Measurements from ENCODE around the gene NLGN1. TPM values are rescaled to one million over a fixed set of nuclear protein-coding genes. Genes with fewer than 3 reads are reported as not detected.
"Not testable (repeated sequence)": the region's sequence is repeated elsewhere in the genome, so short reads cannot be mapped to it uniquely, and the experiment has no call there.

NLGN1 gene
- total RNA-seq, 1 experiment from 2014 or later = 0.85 TPM

GRCh38 chr3:173591401-173591800, 193.9 kb downstream of the NLGN1 start:
- Histone ChIP-seq H3K4me1 (ENCODE audit: control insufficient read depth, insufficient read depth, low read length) (no peaks in the 10 kb centered on the region), H3K27ac (ENCODE audit: low read length) (no peak overlapping the region), H3K4me3 (ENCODE audit: low read depth in 2 of 2, low read length in 2 of 2) (no peak overlapping the region), H3K9me3 (ENCODE audit: control insufficient read depth, insufficient read depth, low read depth, low read length) (no peaks in the 10 kb centered on the region), H3K27me3 (ENCODE audit: control insufficient read depth, insufficient read depth, low read length) (peaks cover 3% of the 10 kb centered on the region; the same call in 1 of the 2 replicates), H3K36me3 (ENCODE audit: control insufficient read depth, insufficient read depth, low read length) (no peaks in the 10 kb centered on the region)
- no peak for ATAC-seq
- intact Hi-C loops (cut with micrococcal nuclease; ENCODE audit: unreplicated experiment) = no loop called here
- TF ChIP-seq POLR2AphosphoS5 (IDR thresholded peaks at IDR 0.05; ENCODE audit: low read depth, low read length) = no peak
- TF ChIP-seq TCF7L2 (IDR thresholded peaks at IDR 0.05; ENCODE audit: low read depth, low read length) = no peak
- DNase-seq (ENCODE audit: low read depth, low spot score) = no peak
- no TSS peak for BruUV-seq (replicated peaks)
- ChIA-PET CTCF (no interaction called here), POLR2A (no interaction called here)
- in situ Hi-C loops (cut with HindIII; ENCODE audit: low pct_unique_long_range_greater_than_20kb, low sequenced_read_pairs) = no loop called here

DNA sequence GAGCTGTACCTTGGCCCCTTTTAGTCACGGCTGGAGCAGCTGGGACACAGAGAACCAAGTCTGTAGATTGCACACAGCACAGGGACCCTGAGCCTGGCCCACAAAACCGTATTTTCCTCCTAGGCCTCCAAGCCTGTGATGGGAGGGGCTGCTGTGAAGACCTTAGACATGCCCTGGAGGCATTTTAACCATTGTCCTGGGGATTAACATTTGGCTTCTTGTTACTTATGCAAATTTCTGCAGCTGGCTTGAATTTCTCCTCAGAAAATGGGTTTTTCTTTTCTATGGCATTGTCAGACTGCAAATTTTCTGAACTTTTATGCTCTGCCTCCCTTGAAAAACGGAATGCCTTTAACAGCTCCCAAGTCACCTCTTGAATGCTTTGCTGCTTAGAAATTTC, 197.3 kb downstream of the NLGN1 start:
- H3K36me3 ChIP-seq (ENCODE audit: control insufficient read depth, insufficient read depth, low read length); POLR2A ChIA-PET; H3K27me3 ChIP-seq (ENCODE audit: control insufficient read depth, insufficient read depth, low read length); in situ Hi-C loops (cut with HindIII; ENCODE audit: low pct_unique_long_range_greater_than_20kb, low sequenced_read_pairs); intact Hi-C loops (cut with micrococcal nuclease; ENCODE audit: unreplicated experiment); DNase-seq (ENCODE audit: low read depth, low spot score); ATAC-seq; H3K4me3 ChIP-seq (ENCODE audit: low read depth in 2 of 2, low read length in 2 of 2); BruUV-seq (replicated peaks); H3K9me3 ChIP-seq (ENCODE audit: control insufficient read depth, insufficient read depth, low read depth, low read length); CTCF ChIA-PET; H3K4me1 ChIP-seq (ENCODE audit: control insufficient read depth, insufficient read depth, low read length); H3K27ac ChIP-seq (ENCODE audit: low read length): not testable (repeated sequence)

- TF ChIP-seq CTCF (IDR thresholded peaks at IDR 0.05) (no peak), SIN3A (IDR thresholded peaks at IDR 0.05; ENCODE audit: borderline replicate concordance, insufficient read depth, low read depth, low read length) (no peak), POLR2AphosphoS5 (IDR thresholded peaks at IDR 0.05; ENCODE audit: low read depth, low read length) (no peak), TCF7L2 (IDR thresholded peaks at IDR 0.05; ENCODE audit: low read depth, low read length) (no peak)
- TF ChIP-seq, protein P1, sequence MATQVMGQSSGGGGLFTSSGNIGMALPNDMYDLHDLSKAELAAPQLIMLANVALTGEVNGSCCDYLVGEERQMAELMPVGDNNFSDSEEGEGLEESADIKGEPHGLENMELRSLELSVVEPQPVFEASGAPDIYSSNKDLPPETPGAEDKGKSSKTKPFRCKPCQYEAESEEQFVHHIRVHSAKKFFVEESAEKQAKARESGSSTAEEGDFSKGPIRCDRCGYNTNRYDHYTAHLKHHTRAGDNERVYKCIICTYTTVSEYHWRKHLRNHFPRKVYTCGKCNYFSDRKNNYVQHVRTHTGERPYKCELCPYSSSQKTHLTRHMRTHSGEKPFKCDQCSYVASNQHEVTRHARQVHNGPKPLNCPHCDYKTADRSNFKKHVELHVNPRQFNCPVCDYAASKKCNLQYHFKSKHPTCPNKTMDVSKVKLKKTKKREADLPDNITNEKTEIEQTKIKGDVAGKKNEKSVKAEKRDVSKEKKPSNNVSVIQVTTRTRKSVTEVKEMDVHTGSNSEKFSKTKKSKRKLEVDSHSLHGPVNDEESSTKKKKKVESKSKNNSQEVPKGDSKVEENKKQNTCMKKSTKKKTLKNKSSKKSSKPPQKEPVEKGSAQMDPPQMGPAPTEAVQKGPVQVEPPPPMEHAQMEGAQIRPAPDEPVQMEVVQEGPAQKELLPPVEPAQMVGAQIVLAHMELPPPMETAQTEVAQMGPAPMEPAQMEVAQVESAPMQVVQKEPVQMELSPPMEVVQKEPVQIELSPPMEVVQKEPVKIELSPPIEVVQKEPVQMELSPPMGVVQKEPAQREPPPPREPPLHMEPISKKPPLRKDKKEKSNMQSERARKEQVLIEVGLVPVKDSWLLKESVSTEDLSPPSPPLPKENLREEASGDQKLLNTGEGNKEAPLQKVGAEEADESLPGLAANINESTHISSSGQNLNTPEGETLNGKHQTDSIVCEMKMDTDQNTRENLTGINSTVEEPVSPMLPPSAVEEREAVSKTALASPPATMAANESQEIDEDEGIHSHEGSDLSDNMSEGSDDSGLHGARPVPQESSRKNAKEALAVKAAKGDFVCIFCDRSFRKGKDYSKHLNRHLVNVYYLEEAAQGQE (IDR thresholded peaks at IDR 0.05; ENCODE audit: insufficient read depth in 1 of 2, low read depth in 2 of 2, low read length in 1 of 2) = no peak
- ChIA-PET CTCF (no interaction called here), POLR2A (no interaction called here)
- no peak overlapping the region for H3K4me3 ChIP-seq (ENCODE audit: low read depth in 2 of 2, low read length in 2 of 2)
- ATAC-seq (no peak), DNase-seq (ENCODE audit: low read depth, low spot score) (no peak)
- BruUV-seq (replicated peaks) = no TSS peak
- H3K27me3 ChIP-seq (ENCODE audit: control insufficient read depth, insufficient read depth, low read length) = no peaks in the 10 kb centered on the region
- H3K4me1 ChIP-seq (ENCODE audit: control insufficient read depth, insufficient read depth, low read length) = no peaks in the 10 kb centered on the region
- H3K27ac ChIP-seq (ENCODE audit: low read length) = no peak overlapping the region
- in situ Hi-C loops (cut with HindIII; ENCODE audit: low pct_unique_long_range_greater_than_20kb, low sequenced_read_pairs) (no loop called here), intact Hi-C loops (cut with micrococcal nuclease; ENCODE audit: unreplicated experiment) (no loop called here)
- no peaks in the 10 kb centered on the region for H3K36me3 ChIP-seq (ENCODE audit: control insufficient read depth, insufficient read depth, low read length)
- no peaks in the 10 kb centered on the region for H3K9me3 ChIP-seq (ENCODE audit: control insufficient read depth, insufficient read depth, low read depth, low read length)
Observed at GRCh38 chr3:173599673-173600072, 202.1 kb downstream of the NLGN1 start.

Data from Panc1 (cell line).